Neural cell (in vitro differentiated cells): ENCODE data around the gene SNRPA. TPM values are rescaled to one million over a fixed set of nuclear protein-coding genes. Genes with fewer than 3 reads are reported as not detected.

Experiments
- H2AFZ ChIP-seq: fragments of 200-600, 300-800 bp; sonication (generic), shearing (Covaris generic); 2 replicates; pipeline ENCODE4 v1.6.0; 2014; ENCODE audit warnings: low read depth, mild to moderate bottlenecking, antibody characterized with exemption, low read length, moderate library complexity
- H3F3A ChIP-seq: fragments of 200-600 bp; shearing (Covaris generic); 2 replicates; pipeline ENCODE4 v1.6.1; 2016; ENCODE audit warnings: mild to moderate bottlenecking, moderate library complexity, mixed read lengths, antibody characterized with exemption, low read length; ENCODE audit not compliant: insufficient read depth, poor library complexity, severe bottlenecking
- H3K27ac ChIP-seq: fragments of 200-600, 300-800 bp; sonication (generic), shearing (Covaris generic); 2 replicates; pipeline ENCODE4 v1.5.1; 2014; ENCODE audit warnings: mild to moderate bottlenecking, low read length, moderate library complexity
- H3K27me3 ChIP-seq: fragments of 300-800, 200-600 bp; sonication (generic), shearing (Covaris generic); 2 replicates; pipeline ENCODE4 v1.6.0; 2014; ENCODE audit warnings: mild to moderate bottlenecking, low read depth, low read length, moderate library complexity; ENCODE audit not compliant: insufficient read depth
- H3K36me3 ChIP-seq: fragments of 300-800, 200-600 bp; sonication (generic), shearing (Covaris generic); 2 replicates; pipeline ENCODE4 v1.5.1; 2014; ENCODE audit warnings: mild to moderate bottlenecking, antibody characterized with exemption, low read length, moderate library complexity; ENCODE audit not compliant: insufficient read depth
- H3K4me2 ChIP-seq: fragments of 300-800, 200-600 bp; sonication (generic), shearing (Covaris generic); 2 replicates; pipeline ENCODE4 v1.6.0; 2014; ENCODE audit warnings: mild to moderate bottlenecking, low read length
- H3K4me3 ChIP-seq: fragments of 300-800, 200-600 bp; sonication (generic), shearing (Covaris generic); 2 replicates; pipeline ENCODE4 v1.5.1; 2014; ENCODE audit warnings: mild to moderate bottlenecking, low read length, moderate library complexity
- H3K79me2 ChIP-seq: fragments of 200-600 bp; shearing (Covaris generic); replicated peaks from 2 replicates; pipeline ENCODE4 v1.6.0; 2014; ENCODE audit warnings: mild to moderate bottlenecking, low read length, moderate library complexity; ENCODE audit not compliant: insufficient read depth
- H3K9ac ChIP-seq: fragments of 300-800, 200-600 bp; sonication (generic), shearing (Covaris generic); 2 replicates; pipeline ENCODE4 v1.6.1; 2016; ENCODE audit warnings: mild to moderate bottlenecking, low read length, mixed read lengths
- H3K9me2 ChIP-seq: fragments of 200-600 bp; shearing (Covaris generic); 2 replicates; pipeline ENCODE4 v1.6.1; 2016; ENCODE audit warnings: mild to moderate bottlenecking, low read length, mixed read lengths; ENCODE audit not compliant: insufficient read depth
- H3K9me3 ChIP-seq: fragments of 200-600, 300-800 bp; sonication (generic), shearing (Covaris generic); 2 replicates; pipeline ENCODE4 v1.6.1; 2016; ENCODE audit warnings: mild to moderate bottlenecking, mixed run types, low read length, moderate library complexity, mixed read lengths
- H4K20me1 ChIP-seq: fragments of 200-600 bp; shearing (Covaris generic); 2 replicates; pipeline ENCODE4 v1.6.1; 2016; ENCODE audit warnings: mild to moderate bottlenecking, mixed run types; ENCODE audit not compliant: insufficient read depth
- CTCF ChIP-seq: fragments of 450-650 bp; IDR thresholded peaks from 2 replicates; pipeline ENCODE4 v1.5.1; 2014; ENCODE audit warnings: antibody characterized with exemption, mild to moderate bottlenecking, moderate library complexity; ENCODE audit not compliant: poor library complexity, severe bottlenecking
- EP300 ChIP-seq: fragments of 450-650 bp; conservative IDR thresholded peaks from 2 replicates; pipeline ENCODE4 v1.6.1; 2014; ENCODE audit warnings: antibody characterized with exemption, mild to moderate bottlenecking, moderate library complexity; ENCODE audit not compliant: poor library complexity, severe bottlenecking
- EZH2 ChIP-seq: fragments of 200-600, 300-800 bp; shearing (Covaris generic), sonication (generic); IDR thresholded peaks from 2 replicates; pipeline ENCODE4 v1.6.1; 2014; ENCODE audit warnings: antibody characterized with exemption, low read length, borderline replicate concordance, mild to moderate bottlenecking; ENCODE audit not compliant: insufficient read depth, poor library complexity, severe bottlenecking
- MXI1 ChIP-seq: fragments of 450-650 bp; conservative IDR thresholded peaks from 2 replicates; pipeline ENCODE4 v1.6.1; 2014; ENCODE audit warnings: antibody characterized with exemption, mild to moderate bottlenecking; ENCODE audit not compliant: poor library complexity, severe bottlenecking
- POLR2AphosphoS5 ChIP-seq: IDR thresholded peaks from 2 replicates; pipeline ENCODE4 v1.6.1; 2012
- RAD21 ChIP-seq: fragments of 450-650 bp; conservative IDR thresholded peaks from 2 replicates; pipeline ENCODE4 v1.6.1; 2014; ENCODE audit warnings: antibody characterized with exemption, mild to moderate bottlenecking, moderate library complexity
- REST ChIP-seq: IDR thresholded peaks from 2 replicates; pipeline ENCODE4 v1.6.1; 2012; ENCODE audit warnings: borderline replicate concordance
- SMC3 ChIP-seq: fragments of 450-650 bp; conservative IDR thresholded peaks from 2 replicates; pipeline ENCODE4 v1.6.1; 2014; ENCODE audit warnings: antibody characterized with exemption, mild to moderate bottlenecking, moderate library complexity; ENCODE audit not compliant: poor library complexity
- TAF1 ChIP-seq: IDR thresholded peaks from 2 replicates; pipeline ENCODE4 v1.6.1; 2012; ENCODE audit warnings: low read depth
- polyA plus RNA-seq: library from polyadenylated mRNA; depleted of rRNA; stranded (reverse); fragments of >200 nt; gene quantifications from 2 replicates; pipeline ENCODE4 v1.2.3, GENCODE V29; 2014

SNRPA gene
- polyA plus RNA-seq, 1 donor from 2014 or later = 29.9 TPM

DNA sequence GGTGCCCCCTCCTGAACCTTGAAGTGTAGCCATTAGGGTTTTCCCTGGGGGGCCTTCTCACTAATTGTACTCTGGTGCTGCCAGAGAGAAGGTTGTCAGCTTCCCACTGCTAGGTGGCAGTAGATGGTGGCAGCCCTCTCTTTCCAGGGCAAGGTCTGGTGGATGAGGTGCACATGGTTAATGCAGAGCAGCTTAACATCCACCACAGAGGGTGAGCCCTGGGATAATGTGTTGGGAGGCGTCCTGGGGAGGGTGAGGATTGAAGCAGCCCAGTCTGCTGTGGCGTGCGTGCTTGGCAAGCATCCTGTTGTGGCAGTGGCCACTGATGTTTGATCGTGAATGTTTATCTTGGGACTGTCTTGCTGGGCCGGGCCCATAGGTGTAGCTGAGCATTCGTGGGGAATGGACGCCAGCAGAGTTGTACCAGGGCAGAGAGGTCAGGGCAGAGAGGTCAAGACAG, 53.8 kb downstream of the SNRPA start:
- Histone ChIP-seq H3K9me2 (no peaks in the 10 kb centered on the region), H3K4me3 (peak overlapping the region; percentile 92), H3K27me3 (no peaks in the 10 kb centered on the region), H3K36me3 (peaks cover 3% of the 10 kb centered on the region), H4K20me1 (peaks cover 10% of the 10 kb centered on the region), H3K27ac (no peak overlapping the region), H3K9me3 (no peaks in the 10 kb centered on the region), H3K9ac (no peak overlapping the region), H2AFZ (no peak overlapping the region), H3K4me2 (no peak overlapping the region), H3K79me2 (peaks cover 68% of the 10 kb centered on the region), H3F3A (no peaks in the 10 kb centered on the region)
- peak; percentile 29 for TF ChIP-seq CTCF
- no peak for TF ChIP-seq RAD21
- no peak for TF ChIP-seq MXI1
- TF ChIP-seq REST = no peak

DNA sequence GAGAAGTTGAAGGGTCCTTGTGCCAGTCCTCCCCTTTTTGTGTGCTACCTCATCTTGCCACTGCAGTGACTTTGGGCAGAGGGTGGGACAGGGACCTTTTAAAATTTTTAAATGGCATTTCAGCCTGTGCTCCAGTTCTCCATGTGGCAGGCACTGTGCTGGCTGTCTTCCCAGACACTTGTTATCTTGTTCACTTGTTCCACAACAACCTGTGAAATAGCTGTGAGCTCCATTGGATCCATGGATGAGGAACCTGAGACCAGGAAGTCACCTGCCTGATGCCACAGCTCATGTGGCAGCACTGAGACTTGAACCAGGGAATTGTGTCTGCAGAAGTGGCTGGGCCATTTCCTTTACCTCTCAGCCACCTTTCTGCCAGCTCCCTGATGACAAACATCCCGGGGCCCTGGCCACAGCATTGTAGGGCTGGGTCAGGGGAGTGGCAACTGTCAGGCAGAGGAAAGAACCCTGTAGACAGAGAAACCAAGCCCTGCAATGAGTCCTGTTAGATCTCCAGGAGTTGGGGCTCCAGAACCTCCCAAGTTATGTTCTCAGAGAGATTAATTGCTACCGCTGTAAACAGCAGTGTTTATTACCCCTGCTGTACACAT, 54.4 kb downstream of the SNRPA start:
- peak overlapping the region; percentile 85 for H3K27ac ChIP-seq
- no peaks in the 10 kb centered on the region for H3K9me2 ChIP-seq
- H3K4me2 ChIP-seq = no peak overlapping the region
- peak overlapping the region; percentile 92 for H3K4me3 ChIP-seq
- no peaks in the 10 kb centered on the region for H3K27me3 ChIP-seq
- H3K36me3 ChIP-seq = peaks cover 3% of the 10 kb centered on the region
- no peaks in the 10 kb centered on the region for H3F3A ChIP-seq
- H3K9ac ChIP-seq = no peak overlapping the region
- H2AFZ ChIP-seq = no peak overlapping the region
- peaks cover 62% of the 10 kb centered on the region for H3K79me2 ChIP-seq
- H3K9me3 ChIP-seq = no peaks in the 10 kb centered on the region
- no peak for TF ChIP-seq SMC3
- TF ChIP-seq POLR2AphosphoS5 = no peak
- TF ChIP-seq TAF1 = no peak
- TF ChIP-seq RAD21 = no peak
- no peak for TF ChIP-seq MXI1
- no peak for TF ChIP-seq CTCF
- TF ChIP-seq EP300 = no peak
- no peak for TF ChIP-seq EZH2
- TF ChIP-seq REST = no peak
- H4K20me1 ChIP-seq = peaks cover 10% of the 10 kb centered on the region
